Measurements from ENCODE around the gene ZNF431. TPM values are rescaled to one million over a fixed set of nuclear protein-coding genes. Genes with fewer than 3 reads are reported as not detected.

Gene ZNF431
- total and polyA plus RNA-seq, 2 of the 8 experiments (the other 6 are each of a cell fraction or from before 2014, with no cell fraction given), result 6.7 to 43.2 TPM

DNA sequence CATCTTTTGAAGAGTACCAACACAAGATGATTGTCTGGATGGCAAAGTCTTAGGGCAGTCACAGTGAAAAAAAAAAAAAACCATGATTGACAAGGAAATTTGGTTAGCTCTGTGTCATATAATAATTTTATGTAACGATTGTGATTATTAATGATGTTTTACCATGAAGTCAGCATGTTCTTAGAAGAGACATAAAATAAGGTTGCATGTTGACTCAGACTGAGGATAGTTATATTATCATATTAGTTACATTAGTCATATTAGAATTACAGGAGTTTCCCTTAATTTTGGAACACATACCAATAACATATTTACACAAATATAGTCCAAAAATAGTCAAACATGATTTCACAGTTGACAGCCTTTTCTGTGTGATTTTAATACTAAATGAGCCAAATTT is 5.7 kb downstream of the ZNF431 start (continued):
- TF ChIP-seq KDM4A (IDR thresholded peaks at IDR 0.05; ENCODE audit: low read depth, low read length, severe bottlenecking), result no peak
- no peak for TF ChIP-seq CHD1 (IDR thresholded peaks at IDR 0.05; ENCODE audit: low read depth, low read length)
- no peak for TF ChIP-seq GABPA (IDR thresholded peaks at IDR 0.05; ENCODE audit: borderline replicate concordance, insufficient read depth, low read length)
